HG03095 (cell line): ENCODE results near the gene PLA2G2C.

Experiments
- ATAC-seq: cut with Tn5 transposase; IDR thresholded peaks from one replicate; pipeline ENCODE4 v1.9.1; 2021; ENCODE audit warnings: moderate library complexity; ENCODE audit not compliant: unreplicated experiment

Gene PLA2G2C

GRCh38 chr1:20209471-20209870 lies 23.2 kb upstream of the PLA2G2C start:
- ATAC-seq: no peak

GRCh38 chr1:20207546-20207945 lies 21.2 kb upstream of the PLA2G2C start:
- no peak for ATAC-seq

GRCh38 chr1:20202166-20202565 lies 15.8 kb upstream of the PLA2G2C start:
- ATAC-seq: no peak

- ATAC-seq: no peak
Observed at GRCh38 chr1:20200966-20201365, 14.6 kb upstream of the PLA2G2C start.

GRCh38 chr1:20199840-20200239 lies 13.5 kb upstream of the PLA2G2C start:
- ATAC-seq: no peak

GRCh38 chr1:20199403-20199802 lies 13.1 kb upstream of the PLA2G2C start:
- no peak for ATAC-seq

GRCh38 chr1:20198918-20199317 lies 12.6 kb upstream of the PLA2G2C start:
- ATAC-seq: no peak

- no peak for ATAC-seq
Observed at GRCh38 chr1:20198296-20198695, 12.0 kb upstream of the PLA2G2C start.

GRCh38 chr1:20197329-20197791 lies 11.0 kb upstream of the PLA2G2C start:
- ATAC-seq: no peak

GRCh38 chr1:20195462-20195780 lies 9.1 kb upstream of the PLA2G2C start:
- ATAC-seq: no peak

GRCh38 chr1:20194757-20195461 lies 8.6 kb upstream of the PLA2G2C start:
- ATAC-seq: no peak

- no peak for ATAC-seq
Observed at GRCh38 chr1:20194224-20194623, 7.9 kb upstream of the PLA2G2C start.

GRCh38 chr1:20192871-20193411 lies 6.6 kb upstream of the PLA2G2C start:
- no peak for ATAC-seq

GRCh38 chr1:20192364-20192763 lies 6.0 kb upstream of the PLA2G2C start:
- no peak for ATAC-seq

- ATAC-seq: no peak
Observed at GRCh38 chr1:20191266-20191825, 5.0 kb upstream of the PLA2G2C start.

GRCh38 chr1:20190256-20191160 lies 4.2 kb upstream of the PLA2G2C start:
- ATAC-seq: no peak

GRCh38 chr1:20189664-20190063 lies 3.3 kb upstream of the PLA2G2C start:
- ATAC-seq: no peak

- no peak for ATAC-seq
Observed at GRCh38 chr1:20188455-20188817, 2.1 kb upstream of the PLA2G2C start.

- ATAC-seq: no peak
Observed at GRCh38 chr1:20187813-20188454, 1.6 kb upstream of the PLA2G2C start.

- no peak for ATAC-seq
Observed at GRCh38 chr1:20187103-20187812, 940 bp upstream of the PLA2G2C start.
